OCI-LY7 (cell line): ENCODE results near the gene PRKG1.

Experiments used
- EZH2phosphoT487 ChIP-seq: fragments of 200-600 bp; sonication (generic); IDR thresholded peaks from 2 replicates; pipeline ENCODE4 v1.6.1; 2018; ENCODE audit warnings: low read depth, borderline replicate concordance, mild to moderate bottlenecking, mixed run types, antibody characterized with exemption, low read length, moderate library complexity, mixed read lengths
- TF ChIP-seq, protein P1 (sequence below): fragments of 200-600 bp; sonication (generic); conservative IDR thresholded peaks from 2 replicates; pipeline ENCODE4 v1.5.1; 2014; ENCODE audit warnings: mild to moderate bottlenecking, antibody characterized with exemption, low read length, moderate library complexity, mixed read lengths

DNA sequence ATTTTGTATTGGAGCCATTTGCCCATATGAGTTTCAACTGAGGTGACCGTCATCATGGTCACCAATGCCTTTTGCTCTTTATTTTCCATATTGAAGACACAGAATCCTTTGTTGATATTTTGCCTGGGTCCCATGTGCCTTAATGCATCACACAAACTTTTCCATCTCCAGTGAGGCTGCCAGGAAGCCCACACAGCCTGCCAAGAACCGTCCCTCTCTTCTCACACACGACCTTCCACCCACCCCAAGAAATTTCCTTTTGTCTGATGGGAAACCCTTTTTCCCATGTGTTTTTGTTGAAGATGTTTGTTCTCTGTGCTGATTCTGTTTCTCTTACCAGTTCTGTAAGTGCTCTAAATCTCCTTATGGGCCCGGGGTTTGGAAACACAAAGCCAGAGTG is 456.3 kb downstream of the PRKG1 start:
- TF ChIP-seq, protein P1, sequence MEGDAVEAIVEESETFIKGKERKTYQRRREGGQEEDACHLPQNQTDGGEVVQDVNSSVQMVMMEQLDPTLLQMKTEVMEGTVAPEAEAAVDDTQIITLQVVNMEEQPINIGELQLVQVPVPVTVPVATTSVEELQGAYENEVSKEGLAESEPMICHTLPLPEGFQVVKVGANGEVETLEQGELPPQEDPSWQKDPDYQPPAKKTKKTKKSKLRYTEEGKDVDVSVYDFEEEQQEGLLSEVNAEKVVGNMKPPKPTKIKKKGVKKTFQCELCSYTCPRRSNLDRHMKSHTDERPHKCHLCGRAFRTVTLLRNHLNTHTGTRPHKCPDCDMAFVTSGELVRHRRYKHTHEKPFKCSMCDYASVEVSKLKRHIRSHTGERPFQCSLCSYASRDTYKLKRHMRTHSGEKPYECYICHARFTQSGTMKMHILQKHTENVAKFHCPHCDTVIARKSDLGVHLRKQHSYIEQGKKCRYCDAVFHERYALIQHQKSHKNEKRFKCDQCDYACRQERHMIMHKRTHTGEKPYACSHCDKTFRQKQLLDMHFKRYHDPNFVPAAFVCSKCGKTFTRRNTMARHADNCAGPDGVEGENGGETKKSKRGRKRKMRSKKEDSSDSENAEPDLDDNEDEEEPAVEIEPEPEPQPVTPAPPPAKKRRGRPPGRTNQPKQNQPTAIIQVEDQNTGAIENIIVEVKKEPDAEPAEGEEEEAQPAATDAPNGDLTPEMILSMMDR, result no peak
- no peak for TF ChIP-seq EZH2phosphoT487
